OCI-LY1 (cell line): ENCODE measurements around the gene RAB22A.

ENCODE experiments used
- CTCF ChIP-seq: fragments of 200-600 bp; sonication (generic), shearing (Covaris generic); IDR thresholded peaks from 2 replicates; pipeline ENCODE4 v1.5.1; 2017; ENCODE audit warnings: mild to moderate bottlenecking, antibody characterized with exemption, low read length, moderate library complexity, mixed read lengths
- EZH2 ChIP-seq: fragments of 200-600 bp; sonication (generic), shearing (Covaris generic); IDR thresholded peaks from 2 replicates; pipeline ENCODE4 v1.8.0; 2017; ENCODE audit warnings: borderline replicate concordance, mixed run types, mild to moderate bottlenecking, antibody characterized with exemption, low read length, moderate library complexity, mixed read lengths

- TF ChIP-seq EZH2: no peak
- TF ChIP-seq CTCF: no peak
These were observed 52.6 kb downstream of the RAB22A start for GRCh38 chr20:58362206-58362516.
